DND-41 (cell line): ENCODE data around the gene MIEN1.

Source experiments
- ATAC-seq: fragments of 200-7000 bp; cut with Tn5 transposase; 3 replicates; pipeline ENCODE4 v1.9.1; 2021; ENCODE audit warnings: low read depth; ENCODE audit not compliant: insufficient read depth
- DNase-seq: peaks from one replicate; pipeline ENCODE4 v3.0.0-alpha.2; 2020
- H2AFZ ChIP-seq: 2 replicates; pipeline ENCODE4 v1.6.0; 2012; ENCODE audit warnings: low read depth, low read length
- H3K27ac ChIP-seq: 2 replicates; pipeline ENCODE4 v1.5.1; 2012; ENCODE audit warnings: low read length, inconsistent platforms
- H3K27me3 ChIP-seq: fragments of 200-600 bp; sonication (generic); 2 replicates; pipeline ENCODE4 v1.6.0; 2012; ENCODE audit warnings: low read length, mild to moderate bottlenecking, inconsistent platforms; ENCODE audit not compliant: insufficient read depth, poor library complexity
- H3K36me3 ChIP-seq: 2 replicates; pipeline ENCODE4 v1.5.1; 2012; ENCODE audit warnings: low read length, inconsistent platforms; ENCODE audit not compliant: insufficient read depth
- H3K4me1 ChIP-seq: 2 replicates; pipeline ENCODE4 v1.5.1; 2012; ENCODE audit warnings: mild to moderate bottlenecking, low read length; ENCODE audit not compliant: insufficient read depth
- H3K4me2 ChIP-seq: 2 replicates; pipeline ENCODE4 v1.6.0; 2012; ENCODE audit warnings: mild to moderate bottlenecking, moderate library complexity, low read length, inconsistent platforms; ENCODE audit not compliant: insufficient read depth
- H3K4me3 ChIP-seq, 2 experiments: fragments of 200-600 bp in 1 of 2; shearing (Covaris generic) in 1 of 2; 2 replicates each; pipeline ENCODE4 v1.5.1; 2012 to 2016; ENCODE audit warnings: inconsistent platforms in 2 of 2, low read length in 2 of 2, mild to moderate bottlenecking in 2 of 2, low read depth in 1 of 2, moderate library complexity in 1 of 2
- H3K79me2 ChIP-seq: 2 replicates; pipeline ENCODE4 v1.6.0; 2012; ENCODE audit warnings: low read length, inconsistent platforms; ENCODE audit not compliant: insufficient read depth
- H3K9ac ChIP-seq: 2 replicates; pipeline ENCODE4 v1.6.0; 2012; ENCODE audit warnings: low read depth, mild to moderate bottlenecking, inconsistent platforms, low read length, moderate library complexity
- H3K9me3 ChIP-seq: 2 replicates; pipeline ENCODE4 v1.5.1; 2012; ENCODE audit warnings: low read length, moderate library complexity, mild to moderate bottlenecking, inconsistent platforms; ENCODE audit not compliant: insufficient read depth, severe bottlenecking
- H4K20me1 ChIP-seq: 2 replicates; pipeline ENCODE4 v1.6.0; 2012; ENCODE audit warnings: low read length; ENCODE audit not compliant: insufficient read depth
- CTCF ChIP-seq: IDR thresholded peaks from 2 replicates; pipeline ENCODE4 v1.5.1; 2012; ENCODE audit warnings: borderline replicate concordance, low read length, moderate library complexity, mild to moderate bottlenecking; ENCODE audit not compliant: poor library complexity, severe bottlenecking; ENCODE audit errors: extremely low read depth
- EZH2 ChIP-seq: IDR thresholded peaks from 3 replicates; pipeline ENCODE4 v1.6.1; 2012; ENCODE audit warnings: borderline replicate concordance, low read depth, mild to moderate bottlenecking, moderate library complexity, low read length, inconsistent platforms; ENCODE audit not compliant: severe bottlenecking

The MIEN1 gene

GRCh38 chr17:39687101-39687545 lies 43.2 kb downstream of the MIEN1 start:
- Histone ChIP-seq H3K4me1 (peaks cover 25% of the 10 kb centered on the region), H3K4me3 (peak overlapping the region; percentile 77 to 80; a peak in 3 of 4 replicates), H3K79me2 (no peaks in the 10 kb centered on the region), H4K20me1 (no peaks in the 10 kb centered on the region), H3K4me2 (peak overlapping the region; percentile 93), H3K9ac (peak overlapping the region; percentile 74), H3K9me3 (no peaks in the 10 kb centered on the region), H3K27ac (peak overlapping the region; percentile 85), H3K27me3 (no peaks in the 10 kb centered on the region), H2AFZ (peak overlapping the region; percentile 67), H3K36me3 (peaks cover 6% of the 10 kb centered on the region; the same call in 1 of the 2 replicates)
- DNase-seq, result no peak
- TF ChIP-seq CTCF, result no peak
- no peak for TF ChIP-seq EZH2
- no peak for ATAC-seq

- Histone ChIP-seq H3K9ac (no peak overlapping the region), H3K4me3 (no peak overlapping the region), H4K20me1 (no peaks in the 10 kb centered on the region), H3K27ac (no peak overlapping the region), H2AFZ (no peak overlapping the region), H3K9me3 (no peaks in the 10 kb centered on the region), H3K36me3 (peaks cover 6% of the 10 kb centered on the region; the same call in 1 of the 2 replicates), H3K4me2 (no peak overlapping the region), H3K27me3 (no peaks in the 10 kb centered on the region), H3K4me1 (peaks cover 30% of the 10 kb centered on the region), H3K79me2 (no peaks in the 10 kb centered on the region)
- no peak for DNase-seq
- TF ChIP-seq CTCF (no peak), EZH2 (no peak)
- no peak for ATAC-seq
Measured at GRCh38 chr17:39684369-39685192, 45.8 kb downstream of the MIEN1 start.

GRCh38 chr17:39683295-39683939 lies 46.9 kb downstream of the MIEN1 start:
- Histone ChIP-seq H3K4me2 (no peak overlapping the region), H3K27ac (no peak overlapping the region), H3K9me3 (no peaks in the 10 kb centered on the region), H2AFZ (no peak overlapping the region), H4K20me1 (no peaks in the 10 kb centered on the region), H3K4me3 (no peak overlapping the region), H3K4me1 (peaks cover 24% of the 10 kb centered on the region), H3K27me3 (no peaks in the 10 kb centered on the region), H3K36me3 (peaks cover 6% of the 10 kb centered on the region; the same call in 1 of the 2 replicates), H3K79me2 (no peaks in the 10 kb centered on the region), H3K9ac (no peak overlapping the region)
- TF ChIP-seq CTCF (no peak), EZH2 (no peak)
- ATAC-seq (no peak), DNase-seq (no peak)
